ENCODE measurements around the gene MYNN.
A peak's percentile ranks its signal among the peaks of the same experiment; 100 is the strongest.
"Not testable (repeated sequence)": the region's sequence is repeated elsewhere in the genome, so short reads cannot be mapped to it uniquely, and the experiment has no call there.

Gene MYNN

GRCh38 chr3:169772897-169773816, at the start of gene MYNN:
TSS of gene MYNN (plus strand) at chr3:169773396. CDS start at chr3:169774296, 900 bp downstream.
- peak; percentile 90 to 92 for DNase-seq (ENCODE audit: low read depth in 2 of 2)
- peak within 1 kb of the TSS; percentile 81 to 98 for H3K4me3 ChIP-seq (replicated peaks in 1 of 2; ENCODE audit: low read depth in 2 of 2, low read length in 2 of 2)
- TF ChIP-seq, protein P1, sequence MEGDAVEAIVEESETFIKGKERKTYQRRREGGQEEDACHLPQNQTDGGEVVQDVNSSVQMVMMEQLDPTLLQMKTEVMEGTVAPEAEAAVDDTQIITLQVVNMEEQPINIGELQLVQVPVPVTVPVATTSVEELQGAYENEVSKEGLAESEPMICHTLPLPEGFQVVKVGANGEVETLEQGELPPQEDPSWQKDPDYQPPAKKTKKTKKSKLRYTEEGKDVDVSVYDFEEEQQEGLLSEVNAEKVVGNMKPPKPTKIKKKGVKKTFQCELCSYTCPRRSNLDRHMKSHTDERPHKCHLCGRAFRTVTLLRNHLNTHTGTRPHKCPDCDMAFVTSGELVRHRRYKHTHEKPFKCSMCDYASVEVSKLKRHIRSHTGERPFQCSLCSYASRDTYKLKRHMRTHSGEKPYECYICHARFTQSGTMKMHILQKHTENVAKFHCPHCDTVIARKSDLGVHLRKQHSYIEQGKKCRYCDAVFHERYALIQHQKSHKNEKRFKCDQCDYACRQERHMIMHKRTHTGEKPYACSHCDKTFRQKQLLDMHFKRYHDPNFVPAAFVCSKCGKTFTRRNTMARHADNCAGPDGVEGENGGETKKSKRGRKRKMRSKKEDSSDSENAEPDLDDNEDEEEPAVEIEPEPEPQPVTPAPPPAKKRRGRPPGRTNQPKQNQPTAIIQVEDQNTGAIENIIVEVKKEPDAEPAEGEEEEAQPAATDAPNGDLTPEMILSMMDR (IDR thresholded peaks at IDR 0.05; ENCODE audit: low read depth, low read length), result peak; percentile 1

- DNase-seq (ENCODE audit: low read depth in 2 of 2); H3K4me3 ChIP-seq (replicated peaks in 1 of 2; ENCODE audit: low read depth in 2 of 2, low read length in 2 of 2): not testable (repeated sequence)
Observed at GRCh38 chr3:169731857-169732256, 41.3 kb upstream of the MYNN start.

DNA sequence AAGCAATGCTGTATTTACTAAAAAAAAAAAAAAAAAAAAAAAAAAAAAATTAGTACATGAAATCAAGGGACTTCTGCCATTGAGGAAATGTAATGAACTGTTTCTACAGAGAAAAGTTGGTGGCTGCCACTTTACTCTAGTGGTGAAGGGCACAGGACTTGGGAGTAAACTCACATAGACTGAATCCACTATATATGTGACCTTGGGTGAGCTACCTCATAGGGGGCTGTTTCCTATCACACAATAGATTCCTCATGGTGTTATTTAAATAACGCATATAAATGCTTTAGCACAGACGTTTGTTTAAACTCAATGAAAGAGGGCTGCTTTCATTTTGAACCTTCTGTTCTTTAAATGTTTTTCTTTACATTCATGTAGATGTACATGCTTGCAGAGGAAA, 34.1 kb upstream of the MYNN start:
- DNase-seq (ENCODE audit: low read depth in 2 of 2), result no peak
- TF ChIP-seq, protein P1 (IDR thresholded peaks at IDR 0.05; ENCODE audit: low read depth, low read length), result no peak
- H3K4me3 ChIP-seq (replicated peaks in 1 of 2; ENCODE audit: low read depth in 2 of 2, low read length in 2 of 2), result no peak overlapping the region

DNA sequence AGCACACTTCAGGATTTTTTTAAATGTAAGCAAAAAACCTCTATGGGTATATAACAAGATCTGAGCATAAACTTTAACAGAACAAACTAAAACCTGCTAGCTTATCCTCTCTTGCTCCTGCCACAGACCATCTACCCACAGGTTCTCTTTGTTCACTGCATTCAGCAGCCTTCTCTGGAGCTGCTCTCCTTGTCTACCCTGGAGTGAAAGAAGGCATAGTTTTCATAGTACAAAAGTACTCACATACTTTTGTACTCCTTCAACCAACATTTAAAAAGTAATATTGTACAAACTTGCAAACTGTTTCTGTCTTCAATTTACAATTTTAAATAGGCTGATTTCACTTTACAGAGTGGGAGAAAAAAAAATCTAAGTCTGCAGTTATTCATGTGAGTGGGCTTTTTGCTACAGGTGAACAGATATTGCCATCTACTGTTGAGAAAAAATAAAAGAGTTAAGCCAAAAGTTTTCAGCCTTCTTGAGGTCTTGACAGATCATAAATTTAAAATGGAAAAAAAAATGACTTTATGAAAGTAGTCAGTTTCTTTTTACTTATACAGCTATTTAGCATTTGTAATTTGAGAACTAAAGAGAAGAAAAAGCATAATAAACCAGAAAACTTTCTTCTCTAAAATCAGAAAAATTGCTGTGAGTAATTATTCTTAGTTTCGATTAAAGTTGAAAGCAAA, 28.7 kb upstream of the MYNN start:
- peak; percentile 44 to 68 for DNase-seq (ENCODE audit: low read depth in 2 of 2)
- TF ChIP-seq, protein P1 (IDR thresholded peaks at IDR 0.05; ENCODE audit: low read depth, low read length), result peak; percentile 31

GRCh38 chr3:169746924-169747323, 26.3 kb upstream of the MYNN start:
- DNase-seq (ENCODE audit: low read depth in 2 of 2), result no peak
- TF ChIP-seq, protein P1 (IDR thresholded peaks at IDR 0.05; ENCODE audit: low read depth, low read length), result no peak
- H3K4me3 ChIP-seq (replicated peaks in 1 of 2; ENCODE audit: low read depth in 2 of 2, low read length in 2 of 2), result no peak overlapping the region

More for the DNA sequence above, 28.7 kb upstream of the MYNN start:
- H3K4me3 ChIP-seq (replicated peaks in 1 of 2; ENCODE audit: low read depth in 2 of 2, low read length in 2 of 2), result no peak overlapping the region

DNA sequence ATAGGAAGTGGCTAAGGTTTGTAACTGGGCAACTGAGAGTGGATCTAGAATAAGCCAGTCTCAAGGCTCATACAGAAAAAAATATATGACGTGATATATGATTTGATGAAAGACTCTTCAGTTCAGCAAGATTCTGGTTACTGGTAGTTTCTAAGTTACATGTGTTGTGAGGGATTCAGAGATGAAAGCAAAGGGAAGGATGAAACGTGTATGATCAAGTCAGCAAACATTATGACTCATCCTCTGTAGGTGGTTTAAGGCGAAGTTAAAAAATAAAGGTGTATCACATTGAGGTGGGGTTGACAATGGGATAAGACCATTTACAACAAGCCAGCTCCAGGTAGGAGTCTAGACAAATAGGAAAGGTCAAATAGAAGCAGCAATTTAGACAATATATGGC, 24.5 kb upstream of the MYNN start:
- DNase-seq (ENCODE audit: low read depth in 2 of 2), result no peak
- TF ChIP-seq, protein P1 (IDR thresholded peaks at IDR 0.05; ENCODE audit: low read depth, low read length), result no peak
- no peak overlapping the region for H3K4me3 ChIP-seq (replicated peaks in 1 of 2; ENCODE audit: low read depth in 2 of 2, low read length in 2 of 2)

- H3K4me3 ChIP-seq (replicated peaks in 1 of 2; ENCODE audit: low read depth in 2 of 2, low read length in 2 of 2), result no peak overlapping the region
- TF ChIP-seq, protein P1 (IDR thresholded peaks at IDR 0.05; ENCODE audit: low read depth, low read length), result no peak
- no peak for DNase-seq (ENCODE audit: low read depth in 2 of 2)
Observed at GRCh38 chr3:169750665-169751064, 22.5 kb upstream of the MYNN start.

Data from cardiac fibroblast (primary cell).